Loucy (cell line): ENCODE measurements around the gene APOBEC3G.

Experiments
- CTCF ChIP-seq: fragments of 200-600 bp; sonication (generic); conservative IDR thresholded peaks from 2 replicates; pipeline ENCODE4 v1.5.1; 2014; ENCODE audit warnings: mild to moderate bottlenecking, antibody characterized with exemption, low read length
- EZH2phosphoT487 ChIP-seq: fragments of 200-600 bp; IDR thresholded peaks from 2 replicates; pipeline ENCODE4 v1.6.1; 2018; ENCODE audit warnings: antibody characterized with exemption, mild to moderate bottlenecking, moderate library complexity, borderline replicate concordance

- no peak for TF ChIP-seq CTCF
- TF ChIP-seq EZH2phosphoT487 = no peak
Measured at GRCh38 chr22:39087881-39088684, 11.0 kb downstream of the APOBEC3G start.
